NCI-H1930 (cell line): ENCODE measurements around the gene MYCL.
"Not testable (repeated sequence)": the region's sequence is repeated elsewhere in the genome, so short reads cannot be mapped to it uniquely, and the experiment has no call there.

Source experiments
- DNase-seq, 2 experiments: peaks; one replicate each; lab custom pipeline; 2025; lab: John Stamatoyannopoulos, UW

Gene MYCL

DNA sequence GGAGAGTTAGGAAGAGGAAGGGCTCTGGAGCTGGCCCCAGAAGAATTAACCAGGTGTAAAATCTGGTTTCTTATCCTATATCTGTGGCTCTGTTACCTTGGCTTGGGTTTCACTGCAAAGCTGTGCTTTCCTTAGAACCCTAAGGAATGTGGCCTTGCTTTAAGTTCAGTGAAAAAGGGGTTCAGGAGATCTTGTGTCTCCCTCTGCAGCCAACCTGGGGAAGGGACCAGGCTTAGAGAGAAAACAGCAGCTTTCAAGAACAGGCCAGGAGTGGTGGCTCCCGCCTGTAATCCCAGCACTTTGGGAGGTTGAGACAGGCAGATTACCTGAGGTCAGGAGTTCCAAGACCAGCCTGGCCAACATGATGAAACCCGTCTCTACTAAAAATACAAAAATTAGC is 16.1 kb upstream of the MYCL start:
- DNase-seq, result no peak

DNA sequence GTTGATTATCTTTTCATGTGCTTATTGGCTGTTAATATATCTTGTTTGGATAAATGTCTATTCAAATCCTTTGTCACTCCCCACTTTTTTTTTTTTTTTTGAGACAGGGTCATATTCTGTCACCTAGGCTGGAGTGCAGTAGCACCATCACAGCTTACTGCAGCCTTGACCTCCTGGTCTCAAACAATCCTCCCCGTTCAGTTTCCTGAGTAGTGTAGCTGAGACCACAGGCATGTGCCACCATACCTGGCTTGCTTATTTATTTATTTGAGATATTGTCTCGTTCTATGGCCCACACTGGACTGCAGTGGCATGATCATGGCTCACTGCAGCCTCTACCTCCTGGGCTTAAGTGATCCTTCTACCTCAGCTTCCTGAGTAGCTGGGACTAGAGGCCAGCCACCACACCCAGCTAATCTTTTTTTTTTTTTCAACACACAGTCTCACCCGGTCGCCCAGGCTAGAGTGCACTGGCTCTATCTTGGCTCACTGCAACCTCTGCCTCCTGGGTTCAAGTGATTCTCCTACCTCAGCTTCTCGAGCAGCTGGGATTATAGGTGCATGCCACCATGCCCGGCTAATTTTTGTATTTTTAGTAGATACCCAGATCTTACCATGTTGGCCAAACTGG is 13.9 kb upstream of the MYCL start:
- DNase-seq, result no peak

DNA sequence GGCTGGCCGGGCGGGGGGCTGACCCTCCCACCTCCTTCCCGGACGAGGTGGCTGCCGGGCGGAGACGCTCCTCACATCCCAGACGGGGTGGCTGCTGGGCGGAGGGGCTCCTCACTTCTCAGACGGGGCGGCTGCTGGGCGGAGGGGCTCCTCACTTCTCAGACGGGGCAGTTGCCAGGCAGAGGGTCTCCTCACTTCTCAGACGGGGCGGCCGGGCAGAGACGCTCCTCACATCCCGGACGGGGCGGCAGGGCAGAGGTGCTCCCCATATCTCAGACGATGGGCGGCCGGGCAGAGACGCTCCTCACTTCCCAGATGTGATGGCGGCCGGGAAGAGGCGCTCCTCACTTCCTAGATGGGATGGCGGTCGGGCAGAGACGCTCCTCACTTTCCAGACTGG is 11.4 kb upstream of the MYCL start:
- not testable (repeated sequence) for DNase-seq

DNA sequence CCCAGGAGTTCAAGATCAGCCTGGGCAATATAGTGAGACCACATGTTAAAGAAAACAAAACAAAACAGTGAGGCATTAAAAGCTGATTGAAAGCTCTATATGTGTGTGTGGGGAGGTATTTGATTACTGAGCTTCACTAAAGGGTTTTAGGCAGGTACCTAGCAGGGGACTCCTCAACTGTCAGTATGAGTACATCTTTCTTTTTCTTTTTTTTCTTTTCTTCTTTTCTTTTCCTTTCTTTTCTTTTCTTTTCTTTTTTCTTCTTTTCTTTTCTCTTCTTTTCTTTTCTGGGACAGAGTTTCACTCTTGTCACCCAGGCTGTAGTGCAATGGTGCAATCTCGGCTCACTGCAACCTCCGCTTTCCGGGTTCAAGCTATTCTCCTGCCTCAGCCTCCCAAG is 8.5 kb upstream of the MYCL start:
- DNase-seq, result no peak

DNA sequence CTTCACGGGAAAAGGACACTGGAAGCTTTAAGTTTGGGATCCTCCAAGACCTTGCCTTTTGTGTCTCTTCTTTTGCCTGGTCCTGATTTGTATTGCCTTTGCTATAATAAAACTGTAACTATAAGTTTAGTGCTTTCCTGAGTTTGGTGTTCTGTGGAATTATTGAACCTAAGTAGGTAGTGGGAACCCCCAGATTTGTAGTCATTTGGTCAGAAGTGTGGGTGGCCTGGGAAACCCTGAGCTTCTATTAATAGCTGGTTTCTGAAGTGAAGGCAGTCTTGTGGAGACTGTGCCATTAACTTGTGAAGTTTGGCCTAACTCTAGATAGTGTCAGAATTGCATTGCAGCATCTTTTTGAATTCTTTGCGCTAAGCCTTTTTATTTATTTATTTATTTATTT is 6.8 kb upstream of the MYCL start:
- no peak for DNase-seq

DNA sequence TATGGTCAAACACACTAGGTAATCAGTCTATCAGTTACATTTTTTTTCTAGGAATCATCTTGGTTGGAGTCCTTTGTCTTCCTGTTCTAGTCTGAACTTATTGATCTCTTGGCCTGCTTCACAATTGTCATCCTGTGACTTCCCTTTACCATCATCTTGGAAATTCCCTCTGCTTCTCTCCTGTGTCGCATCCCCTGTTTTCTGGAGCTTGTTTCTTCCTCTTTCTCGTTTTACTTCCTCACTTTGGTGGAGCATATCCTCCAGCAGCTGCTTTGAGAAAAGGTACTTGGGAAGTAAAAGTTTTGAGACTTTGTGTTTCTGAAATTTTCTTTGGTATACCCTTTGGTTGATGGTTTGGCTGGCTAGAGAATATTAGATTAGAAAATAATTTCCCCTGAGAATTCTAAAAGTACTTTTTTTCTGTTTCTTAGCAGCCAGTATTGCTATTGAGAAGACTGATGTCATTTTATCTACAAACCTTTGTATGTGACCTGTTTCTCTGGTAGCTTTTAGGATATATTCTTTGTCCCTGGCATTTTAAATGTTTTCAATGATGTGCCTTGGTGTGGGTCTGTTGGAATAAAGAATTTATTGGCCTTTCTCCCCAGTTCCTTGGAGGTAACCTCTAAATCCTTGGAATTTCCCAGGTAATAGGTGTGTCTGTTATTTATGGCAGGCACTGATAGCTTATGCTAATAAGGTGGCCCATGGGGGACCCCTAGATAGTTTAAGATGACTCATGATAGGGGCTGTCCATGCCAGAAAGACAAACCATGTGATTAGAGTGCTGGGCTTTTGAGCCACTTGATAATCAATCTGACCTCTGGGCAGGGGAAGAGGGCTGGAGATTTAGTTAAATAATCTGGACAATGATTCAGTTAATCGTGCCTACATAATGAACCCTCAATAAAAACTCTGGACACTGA is 6.1 kb upstream of the MYCL start:
- no peak for DNase-seq

DNA sequence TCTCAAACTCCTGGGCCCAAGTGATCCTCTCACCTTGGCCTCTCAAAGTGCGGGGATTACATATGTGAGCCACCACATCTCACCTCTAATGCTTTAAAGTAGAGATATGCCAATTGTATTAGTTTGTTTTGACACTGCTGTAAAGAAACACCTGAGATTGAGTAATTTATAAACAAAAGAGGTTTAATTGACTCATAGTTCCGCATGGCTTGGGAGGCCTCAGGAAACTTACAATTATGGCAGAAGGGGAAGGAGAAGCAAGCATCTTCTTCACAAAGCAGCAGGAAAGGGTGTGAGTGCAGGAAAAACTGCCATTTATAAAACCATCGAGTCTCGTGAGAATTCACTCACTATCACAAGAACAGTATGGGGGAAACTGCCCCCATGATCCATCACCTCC is 3.5 kb upstream of the MYCL start:
- no peak for DNase-seq

DNA sequence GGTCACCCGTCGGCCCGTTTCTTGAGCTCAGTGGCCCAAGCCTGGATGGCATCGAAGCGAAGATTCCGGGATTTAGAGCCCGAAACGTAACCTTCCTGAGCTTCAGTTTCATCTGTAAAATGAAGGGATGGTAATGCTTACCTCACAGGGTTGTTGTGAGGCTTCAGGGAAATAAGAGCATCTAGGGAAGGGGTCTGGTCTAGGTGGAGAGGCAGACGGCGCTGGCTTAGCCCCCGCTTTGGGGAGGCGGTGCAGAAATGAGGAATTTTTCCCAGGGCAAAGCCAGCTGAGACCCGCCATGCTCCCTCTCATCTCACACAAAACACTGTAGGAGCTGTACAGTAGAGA is 717 bp upstream of the MYCL start:
- no peak for DNase-seq

DNA sequence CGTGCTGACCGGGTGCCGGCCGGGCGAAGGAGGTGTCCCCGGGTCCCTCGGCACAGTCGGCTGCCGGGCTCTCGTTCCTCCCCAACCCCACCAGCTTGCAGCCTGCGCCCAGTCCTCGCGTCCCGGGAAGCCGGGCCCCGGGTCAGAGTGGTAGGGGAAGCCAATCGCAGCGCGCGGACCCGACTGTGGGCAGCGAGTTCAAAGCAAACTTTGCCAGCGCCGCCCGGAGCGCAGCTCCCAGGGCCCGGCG is 328 bp downstream of the MYCL start:
- no peak for DNase-seq

DNA sequence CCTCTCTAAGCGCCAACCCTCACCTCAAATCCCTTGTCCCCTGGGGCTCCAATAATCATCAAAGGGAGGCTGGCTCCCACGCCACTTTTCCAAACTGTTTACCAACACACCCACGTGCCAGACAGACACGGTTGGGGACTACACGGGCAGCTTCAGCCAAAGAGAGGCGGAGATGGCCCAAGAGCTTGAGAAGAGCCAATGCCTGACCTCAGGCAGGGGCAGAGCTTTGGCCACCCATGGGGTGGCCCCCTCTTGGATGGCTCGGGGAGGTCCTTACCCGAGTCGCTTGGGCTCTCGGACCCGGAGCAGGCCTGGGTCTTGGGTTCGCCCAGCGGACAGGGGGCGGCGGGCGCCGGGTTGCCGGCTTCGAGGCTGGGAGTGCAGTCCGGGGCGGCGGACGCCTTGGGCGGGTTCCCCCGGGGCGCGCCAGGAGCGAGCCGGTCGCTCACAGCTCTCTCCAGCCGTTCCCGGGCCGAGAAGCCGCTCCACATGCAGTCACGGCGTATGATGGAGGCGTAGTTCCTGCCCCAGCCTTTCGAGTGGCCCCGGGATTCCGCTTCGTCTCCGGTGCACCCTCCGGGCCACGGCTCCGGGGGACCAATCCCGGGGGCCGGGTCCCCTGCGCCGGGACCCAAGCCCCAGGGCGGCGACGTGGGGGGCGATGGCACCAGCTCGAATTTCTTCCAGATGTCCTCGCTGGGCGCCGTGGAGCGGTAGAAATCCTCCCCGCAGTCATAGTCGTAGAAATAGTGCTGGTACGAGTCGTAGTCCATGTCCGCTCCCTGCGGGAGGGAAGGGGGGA is 854 bp downstream of the MYCL start:
- DNase-seq, result no peak

DNA sequence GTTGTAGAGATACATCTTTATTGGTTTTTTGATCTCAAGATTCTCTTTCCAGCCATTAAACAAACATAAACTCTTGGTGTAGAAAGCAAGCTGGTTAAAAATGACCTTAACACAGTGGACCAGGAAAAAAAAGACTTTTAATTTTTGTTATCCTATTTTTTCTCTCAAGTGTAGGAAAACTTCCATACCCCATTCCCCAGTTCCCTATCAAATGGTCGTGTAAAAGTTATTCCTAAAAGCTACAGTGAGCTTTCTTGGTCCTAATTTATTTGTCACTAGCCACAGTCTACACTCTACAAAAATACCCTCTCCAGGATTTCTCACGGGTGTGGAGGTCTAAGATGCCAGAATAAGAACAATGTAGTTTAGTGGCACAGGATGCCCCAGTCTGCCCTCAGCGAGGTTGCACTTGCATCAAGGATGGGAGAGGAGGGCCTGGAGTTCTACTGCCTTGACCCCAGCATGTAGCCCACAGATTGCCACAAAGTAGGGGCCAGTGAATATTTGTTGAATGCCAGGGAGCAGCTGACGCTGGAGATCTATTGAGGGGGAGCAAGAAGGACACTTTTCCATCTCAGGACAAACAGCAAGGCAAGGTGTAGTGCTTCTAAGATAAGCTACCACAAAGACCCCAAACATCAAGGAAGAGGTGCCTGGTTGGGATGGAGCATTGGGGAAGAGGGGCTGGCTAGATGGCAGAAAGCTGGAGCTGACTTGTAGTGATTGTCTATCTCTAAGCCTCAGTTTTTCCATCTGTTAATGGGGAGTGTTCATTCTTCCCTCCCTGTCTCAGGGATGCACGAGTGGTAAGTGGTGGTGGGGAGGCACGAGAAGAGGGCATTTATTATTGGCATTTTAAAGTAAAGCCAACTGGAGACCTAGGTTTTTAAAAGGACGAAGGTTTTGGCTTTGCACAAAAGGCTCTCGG is 1.8 kb downstream of the MYCL start:
- DNase-seq, result no peak

DNA sequence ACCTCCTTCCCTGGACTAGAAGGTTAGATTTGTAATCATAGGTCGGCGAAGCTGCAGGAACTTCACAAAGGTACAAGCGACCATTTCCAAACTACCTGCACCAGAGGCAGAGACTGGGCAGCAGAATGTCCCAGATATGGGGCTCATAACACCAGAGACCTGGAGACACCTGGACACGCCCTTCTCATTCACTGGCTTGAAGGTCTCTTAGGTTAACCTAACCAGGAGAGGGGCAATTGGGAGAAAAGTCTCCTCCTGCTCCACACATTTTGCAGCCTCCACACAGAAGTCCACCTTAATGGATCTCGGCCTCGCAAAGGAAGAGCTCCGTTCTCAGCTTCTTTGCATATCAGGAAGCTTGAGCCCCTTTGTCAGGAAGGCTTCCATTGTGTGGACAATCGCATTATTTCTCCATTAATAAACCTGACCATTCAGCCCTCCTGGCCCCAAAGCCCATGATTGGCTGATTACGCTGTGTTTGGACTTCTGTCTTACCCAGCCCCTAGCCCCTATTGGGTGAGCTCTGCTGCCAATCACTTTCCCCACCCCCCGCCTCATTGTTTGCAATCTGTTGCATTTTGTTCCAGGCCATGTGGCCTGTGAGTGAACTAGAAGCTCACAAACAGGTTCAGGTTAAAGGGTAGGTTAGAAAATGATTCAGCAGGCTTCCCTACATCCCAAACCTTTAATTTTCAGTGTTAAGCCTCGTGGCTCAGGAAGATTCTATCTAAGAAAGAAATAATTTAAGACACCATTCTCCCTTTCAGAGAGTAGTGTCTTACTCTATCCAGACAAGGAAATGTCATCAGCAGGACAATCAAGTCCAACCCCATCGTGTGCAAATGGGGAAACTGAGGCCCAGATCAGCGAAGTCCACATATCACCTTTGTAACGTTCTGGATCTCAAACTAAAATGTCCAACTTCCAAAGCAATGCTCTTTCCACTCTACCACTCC is 2.8 kb downstream of the MYCL start:
- DNase-seq, result no peak

DNA sequence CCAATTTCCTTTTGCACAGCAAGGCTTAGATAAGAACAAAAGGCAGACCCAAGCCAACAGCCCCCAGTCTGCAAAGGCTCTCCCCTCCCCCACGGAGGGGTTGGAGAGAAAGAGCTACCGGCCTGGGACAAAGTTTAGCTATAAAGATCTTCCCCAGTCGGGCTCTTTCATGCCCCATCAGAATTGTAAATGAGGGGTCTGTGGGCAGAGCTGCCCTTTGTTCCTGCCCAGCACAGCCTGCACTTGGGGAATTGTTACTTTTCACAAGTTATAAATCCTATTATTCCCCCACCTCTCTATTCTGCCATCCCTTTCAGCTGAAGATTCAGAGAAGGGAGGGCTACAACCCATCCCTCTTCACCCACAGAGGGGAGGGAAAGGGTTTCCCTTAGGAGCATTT is 3.5 kb downstream of the MYCL start:
- DNase-seq, result no peak

DNA sequence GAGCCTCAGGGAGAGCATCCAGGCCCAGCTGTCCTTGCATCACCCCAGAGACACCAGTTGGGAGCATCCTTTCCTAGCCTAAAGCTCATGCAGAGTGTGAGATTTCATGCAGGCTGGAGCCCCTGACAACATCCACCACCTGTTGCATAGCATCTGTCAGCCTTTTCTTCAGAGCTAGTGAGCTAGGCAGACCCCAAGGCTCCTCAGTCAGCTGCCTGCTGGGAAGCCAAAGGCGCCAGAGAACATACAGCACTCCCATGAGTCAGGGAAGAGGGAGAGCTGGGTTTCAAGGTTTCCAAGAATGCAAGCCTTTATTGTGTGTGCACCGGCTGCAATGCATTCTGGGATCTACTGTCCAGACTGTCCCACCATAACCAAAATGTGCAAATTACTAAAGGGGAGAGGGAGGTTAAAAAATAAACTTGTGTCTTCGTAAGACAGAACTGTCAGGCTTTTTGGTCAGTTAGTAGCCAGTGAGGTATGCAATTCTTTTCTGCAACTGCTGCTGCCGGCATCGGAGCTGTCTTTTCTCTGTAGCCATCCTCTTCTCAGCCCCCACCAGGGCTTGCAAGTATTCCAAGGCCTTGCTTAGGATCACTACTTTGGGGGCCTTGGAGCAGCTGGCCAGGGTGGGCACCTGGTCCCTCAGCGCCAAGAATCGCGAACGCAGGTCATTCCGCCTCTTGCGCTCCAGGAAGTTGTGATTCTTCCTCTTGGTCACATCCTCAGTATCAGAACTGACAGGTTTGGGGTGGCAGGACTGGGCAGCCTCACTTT is 4.6 kb downstream of the MYCL start:
- DNase-seq, result no peak

DNA sequence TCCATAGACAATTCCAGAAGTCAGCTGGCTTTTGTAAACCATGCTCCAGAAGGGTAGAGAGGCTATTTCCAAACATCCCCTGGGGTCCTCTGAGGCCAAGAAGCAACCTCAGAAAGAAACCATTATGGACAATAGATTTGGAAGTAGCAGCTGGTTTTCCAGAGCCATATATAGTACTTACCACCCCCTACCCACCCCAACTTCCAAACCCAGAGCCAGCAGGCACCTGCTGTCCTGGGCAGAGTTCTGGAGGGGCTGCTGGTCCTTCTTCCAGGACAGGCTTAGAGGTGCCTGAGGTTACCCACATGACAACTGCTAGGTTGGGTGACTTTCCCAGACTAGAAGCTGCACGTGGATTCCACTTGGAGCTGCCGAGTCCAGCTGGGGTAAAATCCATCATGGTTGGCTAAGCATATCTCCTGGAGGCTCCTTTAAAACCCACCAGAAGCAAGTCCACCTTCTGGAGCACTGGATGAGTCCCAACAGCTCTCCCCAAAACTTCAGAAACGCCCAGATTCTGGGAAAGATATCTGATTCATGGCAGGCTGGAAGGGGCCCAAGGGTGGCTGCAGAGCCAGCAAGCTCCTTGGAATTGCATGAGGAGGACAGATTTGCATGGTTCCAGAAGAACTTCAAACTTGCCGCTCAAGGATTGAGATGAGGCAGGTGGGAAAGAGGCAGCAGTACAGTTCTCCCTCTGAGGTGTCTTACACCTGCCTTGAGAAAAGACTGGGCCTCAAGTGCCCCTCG is 5.8 kb downstream of the MYCL start:
- no peak for DNase-seq

DNA sequence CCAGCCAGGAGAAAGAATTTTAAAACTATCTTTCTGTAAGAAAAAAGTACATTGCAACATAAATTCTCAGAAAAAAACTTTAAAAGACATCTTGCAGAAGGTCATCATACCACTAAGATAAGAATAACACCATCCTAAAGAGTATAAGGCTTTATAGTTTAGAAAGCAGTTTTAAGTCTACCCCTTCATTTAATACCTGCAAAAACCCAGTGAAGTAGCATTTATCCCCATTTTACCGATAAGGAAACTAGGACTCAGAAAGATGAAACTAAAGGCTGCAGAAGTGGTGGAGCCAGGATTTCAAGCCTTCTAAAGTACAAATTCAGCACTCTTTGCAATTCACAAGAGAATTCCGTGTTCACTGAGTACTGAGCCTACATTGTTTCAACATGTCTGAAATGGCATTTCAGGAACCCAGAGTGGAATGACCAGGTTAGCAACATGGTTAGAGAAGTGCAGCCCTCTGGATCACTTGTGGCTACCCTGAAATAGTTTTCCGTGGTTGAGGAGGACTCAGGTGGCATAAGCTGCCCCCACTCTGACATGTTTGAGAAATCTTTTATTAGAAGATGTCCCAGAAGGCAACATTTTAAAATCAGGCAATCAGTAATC is 6.7 kb downstream of the MYCL start:
- no peak for DNase-seq

DNA sequence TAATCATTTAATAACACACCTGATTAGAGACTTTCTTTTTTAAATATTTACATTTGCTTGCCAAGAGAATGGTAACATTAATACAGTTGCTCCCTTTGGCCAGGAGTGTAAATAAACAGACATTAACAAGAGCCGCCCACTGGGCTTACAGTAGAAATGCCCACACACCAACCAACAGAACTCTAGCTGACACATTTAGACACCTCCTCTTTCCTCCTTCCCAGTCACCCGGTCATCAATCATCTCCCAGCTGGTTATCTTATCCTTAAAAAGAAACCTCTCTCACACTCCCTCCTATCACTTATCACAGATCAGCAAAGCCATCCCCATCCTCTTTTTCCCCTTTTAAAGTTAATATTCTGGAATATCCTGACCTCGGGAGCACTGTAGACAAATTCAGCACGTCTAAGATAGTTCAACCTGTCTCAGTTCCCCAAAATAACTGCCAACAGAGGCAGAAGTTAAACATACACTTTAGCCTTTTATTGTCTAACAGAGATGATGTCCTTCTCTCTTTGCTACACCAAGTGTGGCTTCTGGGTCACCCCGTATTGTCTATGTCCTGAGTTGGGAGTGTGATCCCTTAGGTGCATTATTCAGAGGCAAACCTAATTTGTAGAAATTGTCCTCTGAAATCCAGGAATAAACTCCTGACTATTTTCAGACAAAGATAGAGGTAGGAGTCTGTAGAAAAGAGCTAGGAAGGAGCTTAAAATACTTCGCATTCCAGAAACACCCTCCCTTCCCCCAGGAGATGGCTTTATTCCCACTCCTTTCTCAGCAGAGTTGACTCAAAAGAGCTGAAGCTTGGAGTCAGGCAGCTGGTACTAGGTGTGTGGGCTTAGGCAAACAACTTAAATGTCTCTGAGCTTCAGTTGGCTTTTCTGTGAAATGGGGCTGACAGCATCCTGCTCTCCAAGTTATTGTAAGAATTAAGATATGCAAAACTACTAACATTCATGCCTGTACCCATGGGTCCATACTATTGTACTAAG is 8.8 kb downstream of the MYCL start:
- no peak for DNase-seq

DNA sequence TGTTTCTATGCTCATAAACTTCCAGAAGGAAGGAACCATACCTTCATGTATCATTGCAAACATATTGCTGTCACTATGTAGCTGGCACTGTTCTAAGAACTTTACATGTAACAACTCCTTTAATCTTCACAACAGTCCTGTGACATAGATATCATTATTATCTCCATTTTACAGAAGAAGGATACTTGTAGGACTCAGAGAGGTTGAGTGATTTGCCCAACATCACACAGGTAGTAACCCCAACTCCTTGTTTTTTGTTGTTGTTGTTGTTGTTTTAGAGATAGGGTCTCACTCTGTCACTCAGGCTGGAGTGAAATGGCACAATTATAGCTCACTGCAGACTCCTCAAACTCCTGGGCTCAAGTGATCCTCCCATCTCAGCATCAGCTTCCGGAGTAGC is 10.8 kb downstream of the MYCL start:
- no peak for DNase-seq
